ENCODE results near the gene RPS5. TPM values are rescaled to one million over a fixed set of nuclear protein-coding genes. Genes with fewer than 3 reads are reported as not detected.

Gene RPS5
- total RNA-seq, 1 experiment from 2014 or later, result 6,081 TPM

DNA sequence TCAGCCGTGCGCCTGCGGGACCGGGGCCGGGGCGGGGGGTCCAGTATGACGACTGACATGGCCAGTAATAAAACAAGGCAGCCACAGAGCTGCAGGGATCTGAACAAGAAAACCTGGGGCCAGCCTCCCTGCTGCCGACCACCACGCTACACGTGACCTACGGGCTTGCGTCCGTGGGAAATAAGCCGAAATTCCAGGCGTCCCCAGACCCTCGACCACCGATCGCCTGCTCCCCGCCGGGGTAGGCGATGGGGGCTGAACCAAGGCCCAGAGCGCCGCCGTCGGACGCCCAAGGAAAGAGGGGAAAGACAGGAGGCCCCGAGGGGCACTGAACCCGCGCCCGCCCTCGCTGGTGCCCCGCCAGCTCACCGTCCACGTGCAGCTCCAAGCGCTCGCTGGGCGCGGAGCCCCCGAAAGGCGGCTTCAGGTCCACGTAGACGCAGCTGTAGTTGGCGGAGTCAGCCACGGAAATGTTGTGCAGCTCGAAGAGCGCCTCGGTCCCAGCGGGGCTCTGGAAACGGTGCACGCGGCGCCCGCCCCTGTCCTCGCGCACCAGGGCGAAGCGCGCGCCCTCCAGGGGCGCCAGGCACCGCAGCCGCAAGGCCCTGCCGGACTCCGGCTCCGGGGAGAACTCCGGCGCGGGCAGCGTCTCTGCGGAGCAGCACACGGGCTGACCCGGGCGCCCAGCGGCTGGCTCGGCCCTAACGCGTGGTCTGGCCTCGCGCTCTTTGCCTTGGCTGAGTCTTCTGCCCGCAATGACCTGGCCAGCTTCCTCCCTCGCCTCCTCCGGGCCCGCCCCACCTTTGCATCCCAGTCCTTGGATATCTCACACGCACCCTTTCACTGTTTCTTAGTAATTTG, 36.8 kb upstream of the RPS5 start:
- no peak overlapping the region for H3K4me2 ChIP-seq (ENCODE audit: low read depth, low read length, poor library complexity, severe bottlenecking)
- no peaks in the 10 kb centered on the region for H3K9me3 ChIP-seq (ENCODE audit: low read length)
- H3K36me3 ChIP-seq (ENCODE audit: insufficient read depth, low read length), result no peaks in the 10 kb centered on the region
- H3K27ac ChIP-seq (ENCODE audit: low read length), result no peak overlapping the region
- H3K9ac ChIP-seq (ENCODE audit: low read length), result no peak overlapping the region
- H3K79me2 ChIP-seq (ENCODE audit: low read length), result peaks cover 38% of the 10 kb centered on the region
- H3K4me1 ChIP-seq (ENCODE audit: low read length), result peaks cover 22% of the 10 kb centered on the region
- no peak overlapping the region for H2AFZ ChIP-seq (ENCODE audit: low read length)
- no peak overlapping the region for H3K4me3 ChIP-seq (ENCODE audit: low read length)
- no peak for DNase-seq
- H4K20me1 ChIP-seq (ENCODE audit: insufficient read depth, low read depth, low read length), result no peaks in the 10 kb centered on the region
- H3K27me3 ChIP-seq (ENCODE audit: low read length), result no peaks in the 10 kb centered on the region
- no peaks in the 10 kb centered on the region for H3K9me2 ChIP-seq (replicated peaks; ENCODE audit: insufficient read depth, low read length)

DNA sequence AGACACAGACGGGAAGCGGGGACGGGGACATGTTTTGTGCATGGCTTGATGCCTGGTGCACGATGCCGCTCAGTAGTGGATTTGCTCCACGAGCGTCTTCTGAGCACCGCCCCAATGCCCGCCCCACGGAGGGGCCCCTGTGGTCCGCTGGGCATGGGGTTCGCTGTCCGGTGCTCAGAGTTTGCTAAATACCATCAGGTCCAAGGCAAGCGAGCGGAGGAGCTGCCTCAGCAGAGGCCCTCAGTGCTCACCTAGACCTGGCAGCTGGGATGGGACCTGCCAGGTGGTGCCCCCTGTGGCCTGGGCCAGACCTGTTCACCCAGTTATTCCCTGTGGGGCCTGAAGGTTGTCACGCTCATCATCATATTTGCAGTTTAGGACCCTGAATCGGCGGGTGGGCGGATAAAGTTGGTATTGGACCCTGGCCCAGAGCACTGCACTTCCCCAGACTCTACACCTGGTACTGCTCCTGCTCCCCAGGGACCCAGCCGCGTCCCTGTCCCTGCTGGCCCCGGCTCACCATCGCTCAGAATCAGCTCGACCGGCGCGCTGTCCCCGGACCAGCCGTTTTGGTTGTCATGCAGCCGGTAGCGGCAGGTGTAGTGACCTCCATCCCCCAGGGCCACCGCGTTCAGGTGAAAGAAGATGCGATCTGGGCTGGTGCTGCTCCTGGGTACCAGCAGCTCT, 36.1 kb upstream of the RPS5 start:
- H3K9me3 ChIP-seq (ENCODE audit: low read length), result no peaks in the 10 kb centered on the region
- no peak overlapping the region for H2AFZ ChIP-seq (ENCODE audit: low read length)
- H3K9me2 ChIP-seq (replicated peaks; ENCODE audit: insufficient read depth, low read length), result no peaks in the 10 kb centered on the region
- peaks cover 34% of the 10 kb centered on the region for H3K79me2 ChIP-seq (ENCODE audit: low read length)
- H3K27ac ChIP-seq (ENCODE audit: low read length), result no peak overlapping the region
- no peaks in the 10 kb centered on the region for H3K27me3 ChIP-seq (ENCODE audit: low read length)
- no peak overlapping the region for H3K9ac ChIP-seq (ENCODE audit: low read length)
- H3K4me2 ChIP-seq (ENCODE audit: low read depth, low read length, poor library complexity, severe bottlenecking), result no peak overlapping the region
- no peak for DNase-seq
- no peak overlapping the region for H3K4me3 ChIP-seq (ENCODE audit: low read length)
- H3K4me1 ChIP-seq (ENCODE audit: low read length), result peaks cover 22% of the 10 kb centered on the region
- no peaks in the 10 kb centered on the region for H3K36me3 ChIP-seq (ENCODE audit: insufficient read depth, low read length)
- no peaks in the 10 kb centered on the region for H4K20me1 ChIP-seq (ENCODE audit: insufficient read depth, low read depth, low read length)

- no peak overlapping the region for H3K27ac ChIP-seq (ENCODE audit: low read length)
- H3K9me3 ChIP-seq (ENCODE audit: low read length), result no peaks in the 10 kb centered on the region
- no peak overlapping the region for H3K4me3 ChIP-seq (ENCODE audit: low read length)
- no peak overlapping the region for H3K4me2 ChIP-seq (ENCODE audit: low read depth, low read length, poor library complexity, severe bottlenecking)
- no peak overlapping the region for H2AFZ ChIP-seq (ENCODE audit: low read length)
- peaks cover 32% of the 10 kb centered on the region for H3K79me2 ChIP-seq (ENCODE audit: low read length)
- H3K36me3 ChIP-seq (ENCODE audit: insufficient read depth, low read length), result no peaks in the 10 kb centered on the region
- H3K27me3 ChIP-seq (ENCODE audit: low read length), result no peaks in the 10 kb centered on the region
- no peak overlapping the region for H3K9ac ChIP-seq (ENCODE audit: low read length)
- no peak for DNase-seq
- H4K20me1 ChIP-seq (ENCODE audit: insufficient read depth, low read depth, low read length), result no peaks in the 10 kb centered on the region
- peaks cover 22% of the 10 kb centered on the region for H3K4me1 ChIP-seq (ENCODE audit: low read length)
- H3K9me2 ChIP-seq (replicated peaks; ENCODE audit: insufficient read depth, low read length), result no peaks in the 10 kb centered on the region
Observed at GRCh38 chr19:58351558-58351878, 35.6 kb upstream of the RPS5 start.

GRCh38 chr19:58351990-58352755, 34.9 kb upstream of the RPS5 start:
- no peak overlapping the region for H3K9ac ChIP-seq (ENCODE audit: low read length)
- no peak overlapping the region for H2AFZ ChIP-seq (ENCODE audit: low read length)
- H3K27ac ChIP-seq (ENCODE audit: low read length), result no peak overlapping the region
- no peaks in the 10 kb centered on the region for H3K9me3 ChIP-seq (ENCODE audit: low read length)
- H3K79me2 ChIP-seq (ENCODE audit: low read length), result peaks cover 27% of the 10 kb centered on the region
- H3K4me1 ChIP-seq (ENCODE audit: low read length), result peaks cover 15% of the 10 kb centered on the region
- H3K4me2 ChIP-seq (ENCODE audit: low read depth, low read length, poor library complexity, severe bottlenecking), result no peak overlapping the region
- no peaks in the 10 kb centered on the region for H3K27me3 ChIP-seq (ENCODE audit: low read length)
- no peaks in the 10 kb centered on the region for H4K20me1 ChIP-seq (ENCODE audit: insufficient read depth, low read depth, low read length)
- H3K4me3 ChIP-seq (ENCODE audit: low read length), result no peak overlapping the region
- DNase-seq, result no peak
- H3K9me2 ChIP-seq (replicated peaks; ENCODE audit: insufficient read depth, low read length), result no peaks in the 10 kb centered on the region
- no peaks in the 10 kb centered on the region for H3K36me3 ChIP-seq (ENCODE audit: insufficient read depth, low read length)

DNA sequence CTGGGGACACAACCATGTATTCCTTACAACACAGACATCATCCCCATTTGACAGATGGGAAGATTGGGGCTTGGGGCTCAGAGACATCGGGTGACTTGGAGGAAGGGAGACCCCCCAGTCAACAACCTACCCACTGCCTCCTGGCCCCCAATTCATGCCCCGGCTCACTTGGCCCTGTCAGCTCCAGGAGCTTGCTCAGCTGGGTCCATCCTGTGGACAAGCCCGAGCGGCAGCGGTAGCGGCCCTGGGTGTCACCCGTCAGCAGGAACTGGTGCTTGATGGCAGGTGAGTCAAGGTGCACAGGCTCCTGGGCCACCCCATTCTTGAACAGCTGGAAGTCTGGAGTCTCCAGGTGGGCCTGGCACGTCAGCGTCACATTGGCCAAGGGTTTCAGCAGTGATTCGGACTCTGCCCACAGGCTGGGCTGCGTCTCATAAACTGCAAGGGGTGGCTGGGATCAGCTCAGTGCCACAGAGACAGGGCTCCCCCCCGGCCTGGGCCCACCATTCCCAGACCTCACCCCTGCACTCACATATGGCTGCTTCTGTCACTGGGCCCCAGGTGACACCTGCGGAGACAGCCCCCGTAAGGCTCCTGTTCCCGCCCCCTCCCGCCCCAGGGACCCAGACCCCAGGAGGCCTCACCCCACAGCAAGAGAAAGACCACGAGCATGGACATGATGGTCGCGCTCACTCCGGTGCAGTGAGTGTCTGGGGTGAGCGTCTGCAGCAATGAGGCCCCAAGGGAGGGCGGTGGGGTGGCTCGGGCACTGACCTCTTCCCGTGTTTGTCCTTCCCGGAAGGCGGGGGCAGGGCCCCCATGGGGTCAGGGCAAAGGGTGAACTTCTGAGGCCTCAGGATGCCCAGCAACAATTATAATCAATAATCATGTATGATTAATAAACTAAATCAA, 34.1 kb upstream of the RPS5 start, which contains the start of gene A1BG:
Gene A1BG, minus strand, starts transcription at position 733 of the 912 bp plus-strand sequence. Its CDS starts 55 bp downstream, at position 678.
- no peaks in the 10 kb centered on the region for H3K9me2 ChIP-seq (replicated peaks; ENCODE audit: insufficient read depth, low read length)
- no peaks in the 10 kb centered on the region for H3K36me3 ChIP-seq (ENCODE audit: insufficient read depth, low read length)
- H3K4me1 ChIP-seq (ENCODE audit: low read length), result peaks cover 12% of the 10 kb centered on the region
- H3K27me3 ChIP-seq (ENCODE audit: low read length), result no peaks in the 10 kb centered on the region
- no peaks in the 10 kb centered on the region for H4K20me1 ChIP-seq (ENCODE audit: insufficient read depth, low read depth, low read length)
- H3K4me2 ChIP-seq (ENCODE audit: low read depth, low read length, poor library complexity, severe bottlenecking), result no peak within 1 kb of the TSS
- H2AFZ ChIP-seq (ENCODE audit: low read length), result no peak within 1 kb of the TSS
- no peak within 1 kb of the TSS for H3K9ac ChIP-seq (ENCODE audit: low read length)
- no peaks in the 10 kb centered on the region for H3K9me3 ChIP-seq (ENCODE audit: low read length)
- H3K79me2 ChIP-seq (ENCODE audit: low read length), result peaks cover 23% of the 10 kb centered on the region
- H3K27ac ChIP-seq (ENCODE audit: low read length), result no peak within 1 kb of the TSS
- DNase-seq, result no peak
- H3K4me3 ChIP-seq (ENCODE audit: low read length), result no peak within 1 kb of the TSS

DNA sequence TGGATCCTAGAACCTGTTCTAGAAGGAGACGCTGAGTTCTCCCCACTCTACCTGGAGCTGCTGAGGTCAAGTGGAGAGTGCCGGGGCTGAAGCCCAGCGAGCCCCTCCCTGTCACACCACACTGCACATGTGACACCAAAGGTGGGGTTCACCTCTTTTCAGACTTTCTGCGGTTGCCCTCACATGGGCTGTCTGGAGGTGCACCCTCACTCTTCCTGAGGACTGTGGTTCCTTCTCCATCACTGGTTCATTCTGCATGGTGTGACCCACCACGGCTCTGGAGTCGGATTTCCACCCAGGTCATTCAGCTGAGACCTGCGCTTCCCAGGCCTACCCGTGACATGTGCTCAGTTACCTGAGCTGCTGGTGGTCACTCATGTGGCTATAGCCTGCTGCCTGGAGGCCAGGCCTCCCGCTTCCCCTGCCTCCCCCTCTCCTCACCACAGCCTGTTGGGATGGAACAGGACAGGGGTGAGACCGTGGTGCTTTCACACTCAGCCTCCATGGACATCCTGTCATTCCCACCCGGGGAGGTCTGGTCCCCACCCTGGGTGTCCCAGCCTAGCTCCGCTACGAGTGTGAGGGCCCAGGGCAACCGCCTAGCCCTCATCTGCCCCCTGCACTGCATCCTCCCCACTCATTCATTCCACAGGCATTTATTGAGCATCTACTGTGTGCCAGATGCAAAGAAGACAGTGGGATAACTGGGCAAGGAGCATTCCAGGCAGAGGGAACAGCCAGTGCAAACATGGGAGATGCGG, 33.2 kb upstream of the RPS5 start:
- Histone ChIP-seq H3K27ac (ENCODE audit: low read length) (no peak overlapping the region), H3K9ac (ENCODE audit: low read length) (no peak overlapping the region), H3K79me2 (ENCODE audit: low read length) (peaks cover 15% of the 10 kb centered on the region), H3K27me3 (ENCODE audit: low read length) (no peaks in the 10 kb centered on the region), H3K4me2 (ENCODE audit: low read depth, low read length, poor library complexity, severe bottlenecking) (no peak overlapping the region), H4K20me1 (ENCODE audit: insufficient read depth, low read depth, low read length) (no peaks in the 10 kb centered on the region), H3K4me1 (ENCODE audit: low read length) (peaks cover 5% of the 10 kb centered on the region; the same call in 1 of the 2 replicates), H3K4me3 (ENCODE audit: low read length) (no peak overlapping the region), H2AFZ (ENCODE audit: low read length) (no peak overlapping the region), H3K9me2 (replicated peaks; ENCODE audit: insufficient read depth, low read length) (no peaks in the 10 kb centered on the region), H3K9me3 (ENCODE audit: low read length) (no peaks in the 10 kb centered on the region), H3K36me3 (ENCODE audit: insufficient read depth, low read length) (no peaks in the 10 kb centered on the region)
- no peak for DNase-seq

- no peaks in the 10 kb centered on the region for H3K4me1 ChIP-seq (ENCODE audit: low read length)
- H3K27ac ChIP-seq (ENCODE audit: low read length), result no peak overlapping the region
- H4K20me1 ChIP-seq (ENCODE audit: insufficient read depth, low read depth, low read length), result no peaks in the 10 kb centered on the region
- no peak overlapping the region for H3K4me3 ChIP-seq (ENCODE audit: low read length)
- H3K4me2 ChIP-seq (ENCODE audit: low read depth, low read length, poor library complexity, severe bottlenecking), result no peak overlapping the region
- H3K27me3 ChIP-seq (ENCODE audit: low read length), result no peaks in the 10 kb centered on the region
- no peak overlapping the region for H3K9ac ChIP-seq (ENCODE audit: low read length)
- H3K9me2 ChIP-seq (replicated peaks; ENCODE audit: insufficient read depth, low read length), result no peaks in the 10 kb centered on the region
- no peaks in the 10 kb centered on the region for H3K36me3 ChIP-seq (ENCODE audit: insufficient read depth, low read length)
- peaks cover 8% of the 10 kb centered on the region for H3K79me2 ChIP-seq (ENCODE audit: low read length)
- no peaks in the 10 kb centered on the region for H3K9me3 ChIP-seq (ENCODE audit: low read length)
- no peak overlapping the region for H2AFZ ChIP-seq (ENCODE audit: low read length)
- no peak for DNase-seq
Observed at GRCh38 chr19:58354478-58355030, 32.5 kb upstream of the RPS5 start.
